ENCODE results near the gene KLHL21. TPM values are rescaled to one million over a fixed set of nuclear protein-coding genes. Genes with fewer than 3 reads are reported as not detected.

KLHL21 gene
- total and polyA plus RNA-seq, 9 of the 15 experiments (the other 6 are each of a cell fraction or from before 2014, with no cell fraction given) = 2.1 to 42.1 (median 17.5) TPM

DNA sequence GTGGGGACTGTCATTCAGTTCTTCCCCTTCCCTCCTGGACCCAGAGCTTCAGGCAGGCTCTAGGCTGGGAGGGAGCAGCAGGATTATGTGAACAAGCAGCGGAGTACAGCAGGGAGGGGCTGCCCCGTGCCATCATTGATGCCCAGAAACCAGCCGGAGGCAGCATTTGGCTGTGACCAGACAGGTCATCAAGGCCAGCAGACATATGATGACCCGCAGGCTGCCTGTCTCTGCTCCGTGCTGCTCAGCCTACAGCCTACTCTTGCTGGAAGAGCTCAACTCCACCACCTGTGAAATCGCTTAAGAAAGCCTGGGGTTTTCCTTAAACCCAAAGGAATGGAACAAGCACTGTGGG is 4.9 kb downstream of the KLHL21 start:
- no TSS peak for BruUV-seq (replicated peaks)

More for the DNA sequence above, 4.9 kb downstream of the KLHL21 start:
- H3K9me1 ChIP-seq (ENCODE audit: control insufficient read depth, insufficient read depth, low read length) = peaks cover 23% of the 10 kb centered on the region
- no peaks in the 10 kb centered on the region for H3K27me3 ChIP-seq (ENCODE audit: control insufficient read depth in 2 of 2, insufficient read depth in 2 of 2, low read length in 2 of 2)
- ChIA-PET POLR2A (interaction anchor here (0.6 to 10.7 kb wide), 6 partner anchors 12 to 336 kb away, joined by 3 to 221 read pairs (median 3); partner anchors contain the start of gene ZBTB48), CTCF (ENCODE audit: low intra/inter-chr PET ratio) (no interaction called here)
- ATAC-seq (no peak), DNase-seq (ENCODE audit: extremely low read depth in 1 of 4, low spot score in 3 of 4) (no peak), FAIRE-seq (no peak)
- peak overlapping the region in 1 of 2 experiments; percentile 60; a peak in 2 of 4 replicates for H3K9ac ChIP-seq (ENCODE audit: insufficient read depth in 1 of 2, low read depth in 2 of 2, low read length in 2 of 2)
- TF ChIP-seq ZNF134 (CRISPR knock-in tag; conservative IDR thresholded peaks at IDR 0.05) = no peak
- TF ChIP-seq, protein P1, sequence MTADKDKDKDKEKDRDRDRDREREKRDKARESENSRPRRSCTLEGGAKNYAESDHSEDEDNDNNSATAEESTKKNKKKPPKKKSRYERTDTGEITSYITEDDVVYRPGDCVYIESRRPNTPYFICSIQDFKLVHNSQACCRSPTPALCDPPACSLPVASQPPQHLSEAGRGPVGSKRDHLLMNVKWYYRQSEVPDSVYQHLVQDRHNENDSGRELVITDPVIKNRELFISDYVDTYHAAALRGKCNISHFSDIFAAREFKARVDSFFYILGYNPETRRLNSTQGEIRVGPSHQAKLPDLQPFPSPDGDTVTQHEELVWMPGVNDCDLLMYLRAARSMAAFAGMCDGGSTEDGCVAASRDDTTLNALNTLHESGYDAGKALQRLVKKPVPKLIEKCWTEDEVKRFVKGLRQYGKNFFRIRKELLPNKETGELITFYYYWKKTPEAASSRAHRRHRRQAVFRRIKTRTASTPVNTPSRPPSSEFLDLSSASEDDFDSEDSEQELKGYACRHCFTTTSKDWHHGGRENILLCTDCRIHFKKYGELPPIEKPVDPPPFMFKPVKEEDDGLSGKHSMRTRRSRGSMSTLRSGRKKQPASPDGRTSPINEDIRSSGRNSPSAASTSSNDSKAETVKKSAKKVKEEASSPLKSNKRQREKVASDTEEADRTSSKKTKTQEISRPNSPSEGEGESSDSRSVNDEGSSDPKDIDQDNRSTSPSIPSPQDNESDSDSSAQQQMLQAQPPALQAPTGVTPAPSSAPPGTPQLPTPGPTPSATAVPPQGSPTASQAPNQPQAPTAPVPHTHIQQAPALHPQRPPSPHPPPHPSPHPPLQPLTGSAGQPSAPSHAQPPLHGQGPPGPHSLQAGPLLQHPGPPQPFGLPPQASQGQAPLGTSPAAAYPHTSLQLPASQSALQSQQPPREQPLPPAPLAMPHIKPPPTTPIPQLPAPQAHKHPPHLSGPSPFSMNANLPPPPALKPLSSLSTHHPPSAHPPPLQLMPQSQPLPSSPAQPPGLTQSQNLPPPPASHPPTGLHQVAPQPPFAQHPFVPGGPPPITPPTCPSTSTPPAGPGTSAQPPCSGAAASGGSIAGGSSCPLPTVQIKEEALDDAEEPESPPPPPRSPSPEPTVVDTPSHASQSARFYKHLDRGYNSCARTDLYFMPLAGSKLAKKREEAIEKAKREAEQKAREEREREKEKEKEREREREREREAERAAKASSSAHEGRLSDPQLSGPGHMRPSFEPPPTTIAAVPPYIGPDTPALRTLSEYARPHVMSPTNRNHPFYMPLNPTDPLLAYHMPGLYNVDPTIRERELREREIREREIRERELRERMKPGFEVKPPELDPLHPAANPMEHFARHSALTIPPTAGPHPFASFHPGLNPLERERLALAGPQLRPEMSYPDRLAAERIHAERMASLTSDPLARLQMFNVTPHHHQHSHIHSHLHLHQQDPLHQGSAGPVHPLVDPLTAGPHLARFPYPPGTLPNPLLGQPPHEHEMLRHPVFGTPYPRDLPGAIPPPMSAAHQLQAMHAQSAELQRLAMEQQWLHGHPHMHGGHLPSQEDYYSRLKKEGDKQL (CRISPR knock-in tag; IDR thresholded peaks at IDR 0.05; ENCODE audit: borderline replicate concordance) = no peak
- TF ChIP-seq ZBTB8A (IDR thresholded peaks at IDR 0.05; ENCODE audit: partially characterized antibody) = no peak
- 0 out of 4 replicates have a peak, but pooled peaks of 1 of the 2 experiments have one; percentile 48 for TF ChIP-seq FOXA3 (CRISPR knock-in tag; conservative IDR thresholded peaks at IDR 0.05 in 1 of 2, IDR thresholded peaks at IDR 0.05 in 1 of 2)
- no peak for TF ChIP-seq PURB (CRISPR knock-in tag; IDR thresholded peaks at IDR 0.05; ENCODE audit: low read depth)
- TF ChIP-seq PCBP2 (IDR thresholded peaks at IDR 0.05; ENCODE audit: low read depth, low read length, poor library complexity, severe bottlenecking) = no peak
- TF ChIP-seq NBN (IDR thresholded peaks at IDR 0.05; ENCODE audit: low read depth) = no peak
- TF ChIP-seq ZNF165 (CRISPR knock-in tag; IDR thresholded peaks at IDR 0.05; ENCODE audit: borderline replicate concordance) = no peak
- no peak overlapping the region for H3K27ac ChIP-seq (ENCODE audit: extremely low read depth, low read depth, low read length)
- no peak overlapping the region for H3K4me2 ChIP-seq (ENCODE audit: insufficient read depth, low read length)
- peaks cover 78% of the 10 kb centered on the region for H3K79me2 ChIP-seq (ENCODE audit: control insufficient read depth, insufficient read depth, low read length)
- H3K9me3 ChIP-seq (replicated peaks; ENCODE audit: control insufficient read depth, insufficient read depth, low read depth, low read length) = no peaks in the 10 kb centered on the region
- H2AFZ ChIP-seq (ENCODE audit: low read depth, low read length) = no peak overlapping the region
- 93% methylated on average over 5 of the region's 6 CpGs for WGBS (ENCODE audit: insufficient coverage, low coverage, missing lambda C conversion rate)
- peaks cover 57% of the 10 kb centered on the region for H4K20me1 ChIP-seq (replicated peaks; ENCODE audit: control insufficient read depth, insufficient read depth, low read length)
- H3K36me3 ChIP-seq (ENCODE audit: control insufficient read depth, insufficient read depth, low read length) = peaks cover 79% of the 10 kb centered on the region
- intact Hi-C loops (cut with micrococcal nuclease) (no loop called here), in situ Hi-C loops (cut with MboI) (no loop called here)
- peaks cover 23 to 55% of the 10 kb centered on the region in 2 experiments for H3K4me1 ChIP-seq (replicated peaks in 1 of 2; ENCODE audit: control insufficient read depth in 2 of 2, insufficient read depth in 2 of 2, low read length in 2 of 2)
- no peak overlapping the region for H3K4me3 ChIP-seq
